ENCODE data around the gene GPC6.

The GPC6 gene

GRCh38 chr13:93848247-93848646 lies 621.6 kb downstream of the GPC6 start:
- no peak for DNase-seq (ENCODE audit: low read depth)

GRCh38 chr13:93851236-93851635 lies 624.6 kb downstream of the GPC6 start:
- no peak for DNase-seq (ENCODE audit: low read depth)

GRCh38 chr13:93853912-93854311 lies 627.3 kb downstream of the GPC6 start:
- DNase-seq (ENCODE audit: low read depth): no peak

GRCh38 chr13:93857126-93857525 lies 630.5 kb downstream of the GPC6 start:
- no peak for DNase-seq (ENCODE audit: low read depth)

GRCh38 chr13:93859716-93860115 lies 633.1 kb downstream of the GPC6 start:
- DNase-seq (ENCODE audit: low read depth): no peak

- DNase-seq (ENCODE audit: low read depth): no peak
Observed at GRCh38 chr13:93861818-93862217, 635.2 kb downstream of the GPC6 start.

- DNase-seq (ENCODE audit: low read depth): no peak
Observed at GRCh38 chr13:93862259-93862658, 635.7 kb downstream of the GPC6 start.

GRCh38 chr13:93865235-93865634 lies 638.6 kb downstream of the GPC6 start:
- DNase-seq (ENCODE audit: low read depth): no peak

- no peak for DNase-seq (ENCODE audit: low read depth)
Observed at GRCh38 chr13:93867481-93867880, 640.9 kb downstream of the GPC6 start.

- no peak for DNase-seq (ENCODE audit: low read depth)
Observed at GRCh38 chr13:93872376-93872775, 645.8 kb downstream of the GPC6 start.

GRCh38 chr13:93872786-93873347 lies 646.3 kb downstream of the GPC6 start:
- no peak for DNase-seq (ENCODE audit: low read depth)

GRCh38 chr13:93875547-93875946 lies 648.9 kb downstream of the GPC6 start:
- DNase-seq (ENCODE audit: low read depth): no peak

- DNase-seq (ENCODE audit: low read depth): no peak
Observed at GRCh38 chr13:93876236-93876635, 649.6 kb downstream of the GPC6 start.

GRCh38 chr13:93878675-93879074 lies 652.1 kb downstream of the GPC6 start:
- DNase-seq (ENCODE audit: low read depth): no peak

GRCh38 chr13:93881411-93881810 lies 654.8 kb downstream of the GPC6 start:
- no peak for DNase-seq (ENCODE audit: low read depth)

GRCh38 chr13:93882086-93882651 lies 655.6 kb downstream of the GPC6 start:
- no peak for DNase-seq (ENCODE audit: low read depth)

GRCh38 chr13:93889430-93889951 lies 662.9 kb downstream of the GPC6 start:
- no peak for DNase-seq (ENCODE audit: low read depth)

- DNase-seq (ENCODE audit: low read depth): no peak
Observed at GRCh38 chr13:93899981-93900380, 673.4 kb downstream of the GPC6 start.

GRCh38 chr13:93900731-93901130 lies 674.1 kb downstream of the GPC6 start:
- DNase-seq (ENCODE audit: low read depth): no peak

- no peak for DNase-seq (ENCODE audit: low read depth)
Observed at GRCh38 chr13:93903909-93904308, 677.3 kb downstream of the GPC6 start.

GRCh38 chr13:93915269-93915809 lies 688.7 kb downstream of the GPC6 start:
- no peak for DNase-seq (ENCODE audit: low read depth)

- DNase-seq (ENCODE audit: low read depth): no peak
Observed at GRCh38 chr13:93922063-93922855, 695.7 kb downstream of the GPC6 start.

- DNase-seq (ENCODE audit: low read depth): no peak
Observed at GRCh38 chr13:93925990-93926389, 699.4 kb downstream of the GPC6 start.
